Glutamatergic neuron (in vitro differentiated cells): ENCODE results near the gene SDR39U1. TPM values are rescaled to one million over a fixed set of nuclear protein-coding genes. Genes with fewer than 3 reads are reported as not detected.

ENCODE experiments used
- DNase-seq: peaks from one replicate; pipeline ENCODE4 v3.0.0; 2022
- H3K27ac Mint-ChIP-seq: one replicate; pipeline ENCODE4 v1.8.0; 2020; ENCODE audit warnings: mild to moderate bottlenecking, mixed read lengths, inconsistent platforms; ENCODE audit not compliant: unreplicated experiment
- H3K27me3 Mint-ChIP-seq: one replicate; pipeline ENCODE4 v1.8.0; 2020; ENCODE audit warnings: mild to moderate bottlenecking, moderate library complexity, mixed read lengths, inconsistent platforms; ENCODE audit not compliant: unreplicated experiment
- H3K36me3 Mint-ChIP-seq: one replicate; pipeline ENCODE4 v1.8.0; 2020; ENCODE audit warnings: mild to moderate bottlenecking, mixed read lengths, inconsistent platforms; ENCODE audit not compliant: unreplicated experiment
- H3K4me1 Mint-ChIP-seq: one replicate; pipeline ENCODE4 v1.8.0; 2020; ENCODE audit warnings: mild to moderate bottlenecking, low read depth, mixed read lengths, inconsistent platforms; ENCODE audit not compliant: unreplicated experiment
- H3K4me3 Mint-ChIP-seq: one replicate; pipeline ENCODE4 v1.8.0; 2020; ENCODE audit warnings: mild to moderate bottlenecking, mixed read lengths, inconsistent platforms; ENCODE audit not compliant: unreplicated experiment
- H3K9me3 Mint-ChIP-seq: one replicate; pipeline ENCODE4 v1.8.0; 2020; ENCODE audit warnings: mild to moderate bottlenecking, moderate library complexity, mixed read lengths, inconsistent platforms; ENCODE audit not compliant: unreplicated experiment
- CTCF ChIP-seq: fragments of 200-600 bp; sonication (generic); IDR thresholded peaks from one replicate; pipeline ENCODE4 v1.5.0; 2021; ENCODE audit not compliant: partially characterized antibody, unreplicated experiment
- total RNA-seq: library from RNA; stranded (reverse); fragmentation: NEBNext Ultra II Directional; extraction: Animal tissue kit (Norgen Biotek cat#: 25700); gene quantifications from one replicate; pipeline ENCODE4 v1.2.1, GENCODE V29; 2021; ENCODE audit not compliant: unreplicated experiment

The SDR39U1 gene
- total RNA-seq, 1 donor from 2014 or later = 70.4 TPM

GRCh38 chr14:24463884-24464785 lies 21.6 kb upstream of the SDR39U1 start:
- no peak for TF ChIP-seq CTCF
- H3K4me3 Mint-ChIP-seq = no peak overlapping the region
- peaks cover 2% of the 10 kb centered on the region for H3K27me3 Mint-ChIP-seq
- H3K9me3 Mint-ChIP-seq = no peaks in the 10 kb centered on the region
- no peaks in the 10 kb centered on the region for H3K4me1 Mint-ChIP-seq
- peaks cover 6% of the 10 kb centered on the region for H3K36me3 Mint-ChIP-seq
- DNase-seq = no peak
- no peak overlapping the region for H3K27ac Mint-ChIP-seq

GRCh38 chr14:24463017-24463883 lies 20.7 kb upstream of the SDR39U1 start:
- Mint-ChIP-seq H3K36me3 (peaks cover 6% of the 10 kb centered on the region), H3K9me3 (no peaks in the 10 kb centered on the region), H3K27me3 (peaks cover 2% of the 10 kb centered on the region), H3K4me1 (no peaks in the 10 kb centered on the region), H3K4me3 (no peak overlapping the region), H3K27ac (no peak overlapping the region)
- no peak for DNase-seq
- no peak for TF ChIP-seq CTCF

GRCh38 chr14:24461336-24461735 lies 18.8 kb upstream of the SDR39U1 start:
- peaks cover 6% of the 10 kb centered on the region for H3K36me3 Mint-ChIP-seq
- no peak overlapping the region for H3K4me3 Mint-ChIP-seq
- no peak overlapping the region for H3K27ac Mint-ChIP-seq
- no peak for DNase-seq
- no peak for TF ChIP-seq CTCF
- peaks cover 2% of the 10 kb centered on the region for H3K27me3 Mint-ChIP-seq
- no peaks in the 10 kb centered on the region for H3K4me1 Mint-ChIP-seq
- H3K9me3 Mint-ChIP-seq = peaks cover 5% of the 10 kb centered on the region

- no peak for TF ChIP-seq CTCF
- peaks cover 5% of the 10 kb centered on the region for H3K9me3 Mint-ChIP-seq
Measured at GRCh38 chr14:24459331-24459730, 16.8 kb upstream of the SDR39U1 start.

More at GRCh38 chr14:24459331-24459730, 16.8 kb upstream of the SDR39U1 start:
- Mint-ChIP-seq H3K4me1 (no peaks in the 10 kb centered on the region), H3K4me3 (no peak overlapping the region), H3K27ac (no peak overlapping the region), H3K36me3 (peaks cover 6% of the 10 kb centered on the region), H3K27me3 (peaks cover 2% of the 10 kb centered on the region)
- no peak for DNase-seq
